GM19025 (cell line): ENCODE results near the gene MRM2.
A peak's percentile ranks its signal among the peaks of the same experiment; 100 is the strongest.
"Not testable (repeated sequence)": the region's sequence is repeated elsewhere in the genome, so short reads cannot be mapped to it uniquely, and the experiment has no call there.

Experiments used
- ATAC-seq: cut with Tn5 transposase; IDR thresholded peaks from one replicate; pipeline ENCODE4 v1.9.1; 2021; ENCODE audit warnings: mild to moderate bottlenecking, low read depth, moderate library complexity; ENCODE audit not compliant: unreplicated experiment

MRM2 gene

GRCh38 chr7:2269089-2269990 is 27.3 kb upstream of the MRM2 start:
- not testable (repeated sequence) for ATAC-seq

GRCh38 chr7:2266911-2267310 is 24.9 kb upstream of the MRM2 start:
- ATAC-seq, result no peak

DNA sequence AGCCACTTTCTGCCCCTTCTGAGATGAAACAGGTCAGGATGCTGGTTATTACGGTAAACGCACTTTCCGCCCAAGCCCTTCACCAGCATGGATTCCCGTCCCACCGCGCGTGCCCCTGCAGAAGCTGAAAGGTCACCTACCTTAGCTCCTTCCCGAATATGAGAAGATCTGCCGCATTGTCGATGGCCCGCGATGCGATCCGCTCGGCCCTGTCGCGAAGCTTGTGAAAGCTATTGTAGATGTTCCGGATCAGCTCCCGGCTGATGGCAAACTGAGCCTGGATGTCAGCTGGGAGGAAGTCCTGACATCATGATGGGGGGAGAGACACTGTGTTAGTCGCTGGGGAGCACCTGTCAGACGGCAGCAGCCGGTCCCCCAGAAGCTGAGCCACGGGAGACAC is 22.2 kb upstream of the MRM2 start:
- no peak for ATAC-seq

DNA sequence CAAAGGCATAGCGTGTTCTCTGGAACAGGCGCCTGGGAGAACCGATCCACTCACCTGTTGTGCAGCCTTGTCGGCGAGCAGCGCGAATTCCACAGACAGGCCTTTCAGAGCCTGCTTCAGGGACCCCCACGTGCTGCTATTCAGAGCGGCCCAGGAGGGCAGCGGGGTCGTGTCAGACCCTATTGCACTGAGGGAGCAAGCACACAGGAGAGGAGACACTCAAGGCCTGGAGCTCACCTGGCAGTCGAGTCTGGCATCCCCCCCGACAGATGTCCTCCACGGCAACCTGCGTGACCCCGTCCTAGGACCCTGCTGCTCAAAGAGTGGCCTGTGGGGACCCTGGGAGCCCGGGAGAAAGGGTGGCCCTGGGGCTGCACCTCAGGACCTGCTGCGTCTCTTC is 21.2 kb upstream of the MRM2 start:
- ATAC-seq, result no peak

GRCh38 chr7:2261611-2262010 is 19.6 kb upstream of the MRM2 start:
- ATAC-seq, result no peak

GRCh38 chr7:2260820-2261219 is 18.8 kb upstream of the MRM2 start:
- ATAC-seq, result no peak

GRCh38 chr7:2259480-2259879 is 17.5 kb upstream of the MRM2 start:
- ATAC-seq, result peak; percentile 7

- ATAC-seq, result peak; percentile 83
Measured at GRCh38 chr7:2258661-2259365, 16.8 kb upstream of the MRM2 start.

- no peak for ATAC-seq
Measured at GRCh38 chr7:2257651-2258050, 15.6 kb upstream of the MRM2 start.

- ATAC-seq, result no peak
Measured at GRCh38 chr7:2257046-2257551, 15.1 kb upstream of the MRM2 start.

DNA sequence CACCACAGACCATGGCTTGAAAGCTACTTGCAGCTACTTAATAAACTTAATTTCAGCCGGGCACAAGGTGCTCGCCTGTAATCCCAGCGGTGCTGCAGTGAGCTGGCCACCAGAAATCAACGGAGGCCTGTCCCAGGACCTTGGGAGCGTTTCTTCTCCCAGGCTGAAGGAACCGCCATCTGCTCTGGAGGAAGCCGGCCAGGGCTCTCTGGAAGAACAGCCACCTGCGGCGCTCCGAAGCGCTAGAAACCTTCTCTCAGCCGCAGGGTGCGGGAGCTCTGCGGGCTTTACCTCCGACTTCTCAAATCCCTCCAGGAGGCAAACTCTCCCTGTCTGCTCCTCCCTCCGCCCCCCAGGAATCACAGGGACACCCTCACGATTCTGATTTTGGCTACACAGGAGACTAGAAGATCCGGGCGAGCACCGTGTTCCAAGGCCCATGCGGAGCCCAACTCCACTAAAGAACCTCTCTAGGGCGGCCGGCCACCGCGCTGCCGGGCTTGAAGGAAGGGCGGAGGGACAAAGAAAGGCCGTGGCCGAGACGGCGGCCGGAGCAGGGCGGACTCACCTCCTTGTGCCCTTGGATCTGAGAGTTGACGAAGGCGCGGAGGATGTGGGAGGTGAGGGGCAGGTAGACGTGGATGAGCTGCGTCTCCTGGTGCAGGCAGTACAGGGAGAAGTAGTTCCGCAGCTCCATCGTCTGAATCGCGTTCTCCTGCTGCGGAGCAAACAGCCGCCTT is 14.5 kb upstream of the MRM2 start:
- no peak for ATAC-seq

DNA sequence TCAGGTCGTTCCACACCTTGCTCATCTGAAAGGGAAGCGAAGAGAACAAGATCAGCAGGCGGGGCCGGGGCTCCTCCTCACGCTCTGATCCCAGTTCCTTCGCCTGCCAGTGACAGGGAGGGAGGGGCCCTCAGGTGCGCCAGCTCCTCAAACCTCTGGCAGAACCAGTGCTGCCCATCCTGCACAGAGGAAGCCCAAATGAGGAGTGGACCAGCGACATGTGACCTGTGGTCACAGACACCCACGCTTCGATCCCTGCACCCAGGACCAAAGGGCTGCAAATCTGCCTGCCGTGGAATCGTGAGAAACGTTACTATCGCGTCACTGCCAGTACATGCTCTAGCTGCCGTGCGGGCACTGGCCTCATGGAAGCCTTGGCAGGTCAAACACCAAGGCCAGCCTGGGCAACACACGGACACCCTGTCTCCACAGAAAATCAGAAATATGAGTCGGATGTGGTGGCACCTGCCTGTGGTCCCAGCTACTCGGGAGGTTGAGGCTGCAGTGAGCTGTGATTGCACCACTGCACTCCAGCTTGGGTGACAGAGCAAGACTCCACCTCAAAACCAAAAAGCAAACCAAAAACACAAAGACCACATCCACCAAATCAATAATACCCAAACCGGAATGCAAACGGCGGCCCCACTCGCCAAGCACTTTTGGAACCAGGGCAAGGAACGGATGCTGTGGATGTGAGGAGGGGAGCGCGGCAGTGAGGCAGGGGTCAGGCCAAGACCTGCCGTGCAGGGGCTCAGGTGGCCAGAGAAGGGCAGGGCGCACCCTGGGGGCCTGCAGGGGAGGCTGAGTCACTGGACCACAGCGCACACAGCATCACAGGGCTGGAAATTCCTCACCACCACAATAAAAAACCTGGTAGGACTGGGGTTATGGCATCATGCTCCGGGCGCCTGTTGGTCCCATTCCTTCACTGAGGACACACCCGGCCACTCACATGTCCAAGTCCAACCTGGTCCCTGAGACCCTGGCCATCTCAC is 13.4 kb upstream of the MRM2 start:
- no peak for ATAC-seq

DNA sequence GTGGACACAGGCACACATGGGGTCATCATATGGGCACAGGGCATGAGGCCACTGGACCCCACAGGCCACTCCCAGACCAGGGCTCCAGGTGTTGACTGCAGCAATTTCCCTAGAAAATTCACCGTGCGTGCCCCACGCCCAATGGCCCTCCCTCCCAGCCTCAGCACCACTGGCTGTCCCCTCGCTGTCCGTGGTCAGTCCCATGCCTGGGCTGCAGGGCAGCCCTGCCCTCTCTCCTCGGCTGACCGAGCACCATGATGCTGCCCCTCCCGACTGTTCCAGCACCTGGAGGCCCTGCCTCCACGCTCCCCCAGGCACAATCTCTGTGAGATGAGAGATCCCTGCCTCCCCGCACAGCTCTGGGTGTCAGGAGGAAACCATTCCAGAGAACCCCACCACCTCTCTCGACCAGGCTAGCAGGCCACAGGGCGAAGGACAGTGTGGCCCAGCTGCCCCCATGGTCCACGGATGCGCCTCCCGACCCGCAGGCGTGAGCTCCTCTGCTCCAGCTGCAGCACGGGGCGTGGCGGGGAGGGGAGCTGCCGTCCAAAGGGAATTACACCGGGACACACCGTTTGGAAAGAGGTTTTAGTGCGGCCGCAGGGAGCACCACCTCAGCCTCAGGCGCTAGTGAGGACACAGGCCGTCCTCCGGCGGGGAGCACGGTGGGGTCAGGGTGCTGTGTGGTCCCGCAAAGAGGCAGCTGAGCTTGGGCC is 12.6 kb upstream of the MRM2 start:
- no peak for ATAC-seq

DNA sequence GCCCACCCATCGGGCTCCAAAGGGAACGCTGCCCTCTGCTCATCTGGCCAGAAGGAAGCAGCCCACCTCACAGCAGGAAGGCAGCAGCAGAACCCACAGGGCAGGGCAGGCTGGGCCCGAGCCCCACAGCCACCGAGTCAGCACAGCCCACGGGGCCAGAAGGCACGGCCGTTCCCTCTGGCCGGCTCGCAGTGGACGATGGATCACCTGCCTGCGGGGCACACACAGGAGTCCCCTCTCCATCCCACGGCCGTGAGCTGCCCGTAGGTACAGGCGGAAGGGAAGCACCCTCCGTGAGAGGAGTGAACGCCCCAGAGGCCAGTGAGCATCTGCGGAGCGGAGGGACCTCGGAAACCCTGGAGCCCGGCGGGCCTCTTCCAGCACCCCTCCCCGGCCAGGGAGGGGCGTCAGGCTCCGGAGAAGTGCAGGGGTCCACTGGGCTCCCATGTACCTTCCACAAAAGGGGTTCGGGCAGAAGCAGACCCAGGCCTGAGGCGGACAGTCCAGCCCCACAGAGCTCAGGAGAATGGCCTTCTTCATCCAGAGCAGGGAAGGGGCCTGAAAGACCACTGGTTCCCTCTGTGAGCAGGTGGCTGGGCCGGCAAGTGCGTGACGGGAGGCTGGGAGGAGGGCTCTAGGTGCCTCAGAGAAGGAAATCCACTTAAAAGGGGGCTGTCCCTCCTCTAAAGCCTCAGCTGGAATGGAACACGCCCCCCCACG is 11.7 kb upstream of the MRM2 start:
- no peak for ATAC-seq

- ATAC-seq, result no peak
Measured at GRCh38 chr7:2253021-2253420, 11.0 kb upstream of the MRM2 start.

GRCh38 chr7:2251841-2252771 is 10.1 kb upstream of the MRM2 start:
- ATAC-seq, result no peak

DNA sequence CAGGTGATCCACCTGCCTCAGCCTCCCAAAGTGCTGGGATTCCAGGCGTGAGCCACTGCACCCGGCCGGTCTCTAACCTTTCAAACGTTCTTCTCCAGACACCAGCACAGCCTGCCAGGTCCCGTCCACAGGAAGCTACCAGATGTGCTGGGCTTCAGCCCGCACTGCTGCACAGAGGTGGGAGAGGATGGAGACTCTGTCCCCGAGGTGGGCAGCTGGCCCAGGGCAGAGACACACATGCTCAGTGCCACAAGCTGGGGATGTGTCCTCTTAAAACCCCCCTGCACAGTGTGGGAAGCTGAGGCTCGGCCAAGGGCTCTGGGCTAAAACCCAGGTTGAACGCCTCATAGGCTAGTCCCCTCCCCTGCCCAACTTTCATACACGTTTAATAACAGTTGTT is 9.4 kb upstream of the MRM2 start:
- no peak for ATAC-seq
